Measurements from ENCODE around the gene PCLO.

- peak; percentile 68 for TF ChIP-seq CTCF (IDR thresholded peaks at IDR 0.05)
- no peak for TF ChIP-seq CBX2 (IDR thresholded peaks at IDR 0.05; ENCODE audit: borderline replicate concordance, low read depth)
- TF ChIP-seq RARB (CRISPR knock-in tag; IDR thresholded peaks at IDR 0.05) = no peak
- no peak for TF ChIP-seq E2F6 (IDR thresholded peaks at IDR 0.05; ENCODE audit: borderline replicate concordance, low read depth)
- TF ChIP-seq POLR2A (IDR thresholded peaks at IDR 0.05; ENCODE audit: low read length) = no peak
- no peak for TF ChIP-seq MAX (IDR thresholded peaks at IDR 0.05)
- no peak for TF ChIP-seq KDM5A (IDR thresholded peaks at IDR 0.05)
- no peak for TF ChIP-seq MAZ (IDR thresholded peaks at IDR 0.05; ENCODE audit: borderline replicate concordance, low read depth, low read length)
- TF ChIP-seq EP300 (IDR thresholded peaks at IDR 0.05) = no peak
- TF ChIP-seq REST (IDR thresholded peaks at IDR 0.05) = no peak
- TF ChIP-seq RCOR1 (IDR thresholded peaks at IDR 0.05; ENCODE audit: low read depth, low read length) = no peak
- TF ChIP-seq PBX3 (IDR thresholded peaks at IDR 0.05) = no peak
- no peak for TF ChIP-seq JUN (IDR thresholded peaks at IDR 0.05)
- TF ChIP-seq BCL3 (IDR thresholded peaks at IDR 0.05) = no peak
These were observed 422.3 kb downstream of the PCLO start for GRCh38 chr7:82740246-82740848.

Data from A549 (cell line).